Metanephros (tissue), 2 donors: ENCODE measurements around the gene DENND11. TPM values are rescaled to one million over a fixed set of nuclear protein-coding genes. Genes with fewer than 3 reads are reported as not detected.

Source experiments
- small RNA-seq: library from RNA; depleted of rRNA; stranded (forward); fragments of <200 nt; gene quantifications from one replicate; pipeline ENCODE3, GENCODE V24; 2014; ENCODE audit warnings: low replicate concordance
- total RNA-seq: library from RNA; depleted of rRNA; stranded (reverse); fragments of >200 nt; gene quantifications from one replicate; pipeline ENCODE4 v1.2.3, GENCODE V29; 2014

DENND11 gene, protein sequence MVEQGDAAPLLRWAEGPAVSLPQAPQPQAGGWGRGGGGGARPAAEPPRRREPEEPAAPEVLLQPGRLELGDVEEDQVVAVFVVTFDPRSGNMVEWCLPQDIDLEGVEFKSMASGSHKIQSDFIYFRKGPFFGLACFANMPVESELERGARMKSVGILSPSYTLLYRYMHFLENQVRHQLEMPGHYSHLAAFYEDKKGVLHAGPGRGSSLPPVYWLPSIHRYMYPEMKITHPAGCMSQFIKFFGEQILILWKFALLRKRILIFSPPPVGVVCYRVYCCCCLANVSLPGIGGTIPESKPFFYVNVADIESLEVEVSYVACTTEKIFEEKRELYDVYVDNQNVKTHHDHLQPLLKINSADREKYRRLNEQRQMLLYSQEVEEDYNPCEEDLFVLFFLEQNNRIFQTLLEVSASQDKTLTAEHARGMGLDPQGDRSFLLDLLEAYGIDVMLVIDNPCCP
- 22.2 TPM for total RNA-seq

DNA sequence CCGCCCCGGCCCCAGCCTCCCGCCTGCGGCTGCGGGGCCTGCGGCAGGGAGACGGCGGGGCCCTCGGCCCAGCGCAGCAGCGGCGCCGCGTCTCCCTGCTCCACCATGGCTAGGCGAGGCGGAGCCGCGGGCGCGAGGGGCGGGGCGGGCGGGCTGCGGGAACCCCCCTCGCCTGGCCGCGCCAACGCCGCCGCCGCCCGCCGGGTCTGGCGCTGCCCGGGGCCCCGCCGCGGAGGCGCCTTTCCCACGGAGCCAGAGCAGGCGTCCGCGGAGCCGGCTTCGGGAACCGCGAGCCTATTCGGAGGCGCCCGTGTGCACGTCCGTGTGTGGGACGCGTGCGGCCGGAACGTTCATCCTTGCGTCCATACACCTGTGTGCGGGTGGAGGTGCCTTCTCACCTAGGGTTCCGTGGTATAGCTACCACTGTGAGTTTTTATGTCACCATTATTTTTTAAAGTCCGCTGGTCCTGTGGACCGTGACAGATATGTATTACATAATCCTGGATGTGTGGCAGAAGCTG lies at the start of gene DENND11:
Gene DENND11 (minus strand): TSS at position 120 of the 521 bp plus-strand sequence. CDS start 13 bp downstream, at position 107.

DNA sequence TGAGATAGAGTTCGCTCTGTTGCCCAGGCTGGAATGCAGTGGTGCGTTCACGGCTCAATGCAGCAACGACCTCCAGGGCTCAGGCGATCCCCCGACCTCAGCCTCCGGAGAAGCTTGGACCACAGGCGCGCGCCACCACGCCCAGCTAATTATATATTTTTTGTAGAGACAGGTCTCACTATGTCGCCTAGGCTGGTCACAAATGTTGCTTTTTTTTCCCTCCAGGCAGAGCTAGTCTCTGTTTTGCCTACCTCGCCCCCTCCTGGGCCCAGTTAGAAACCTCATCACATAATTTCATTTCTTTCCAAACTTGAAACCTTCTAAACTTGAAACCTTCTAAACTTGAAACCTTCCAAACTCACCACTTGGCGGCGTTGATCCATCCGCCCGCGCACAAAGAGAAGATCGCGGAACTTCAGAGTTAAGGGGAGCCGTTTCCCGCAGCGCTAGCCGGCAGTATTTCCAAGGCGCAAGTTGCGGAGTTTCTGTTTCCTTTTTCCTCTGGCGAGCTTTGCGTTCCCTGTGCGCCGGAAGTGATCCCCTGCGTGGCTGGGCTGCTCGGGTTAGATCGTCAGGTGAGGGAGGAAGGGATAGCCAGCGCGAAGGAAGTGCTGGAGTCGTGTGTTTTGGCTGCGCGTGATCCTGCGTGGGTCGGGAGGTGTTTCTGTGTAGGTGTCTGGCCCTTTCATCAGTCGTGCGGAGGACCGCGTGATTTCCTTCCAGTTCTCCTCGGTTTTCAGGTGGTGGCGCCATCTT lies 36.0 kb upstream of the DENND11 start, which contains the start of gene SSBP1:
Gene SSBP1 (plus strand): TSS at position 523 of the 756 bp plus-strand sequence. CDS start 809 bp downstream, outside the sequence.

DNA sequence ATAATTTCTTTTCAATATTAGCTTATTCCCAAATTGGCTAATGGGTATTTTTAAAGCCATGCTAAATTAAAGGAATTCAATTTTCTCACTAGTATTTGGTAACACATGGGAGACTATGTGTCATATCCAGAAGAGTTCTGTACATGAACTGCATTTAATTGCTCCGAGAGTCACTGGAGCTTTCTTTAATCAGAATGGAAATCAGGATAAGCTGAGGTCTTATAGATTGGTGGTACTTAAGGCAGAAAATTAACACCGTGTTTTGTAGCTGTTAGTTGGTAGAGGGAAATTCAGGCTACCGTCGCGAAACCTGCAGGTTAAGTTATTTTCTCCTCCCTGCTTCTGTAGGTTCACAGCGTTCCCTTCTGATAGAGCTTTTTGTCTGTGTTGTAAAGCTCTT lies 6.4 kb upstream of the DENND11 start, which contains the start of gene WEE2:
Gene WEE2 (plus strand): TSS at position 3 of the 400 bp plus-strand sequence. CDS start 406 bp downstream, outside the sequence.

Small RNA genes within 50 kb of the gene (small RNA-seq; reads per million reads assigned to genes)
- not detected for gene RNU1-82P

Other genes with a start within 250 kb of the DENND11 start
- 37.1 TPM for gene AGK, start 150.8 kb downstream of the DENND11 start, total RNA-seq
- 0.23 TPM for gene WEE2, start 6.2 kb upstream of the DENND11 start, total RNA-seq
- gene SSBP1, start 36.2 kb upstream of the DENND11 start, total RNA-seq = 68.4 TPM
- gene TAS2R3, start 61.9 kb upstream of the DENND11 start, total RNA-seq = 7.1 TPM
- 4.7 TPM for gene TAS2R4, start 74.5 kb upstream of the DENND11 start, total RNA-seq
- 5.3 TPM for gene TAS2R5, start 88.1 kb upstream of the DENND11 start, total RNA-seq
- not detected for gene PRSS37, start 139.3 kb upstream of the DENND11 start, total RNA-seq
- 0.64 TPM for gene OR9A4, start 214.2 kb upstream of the DENND11 start, total RNA-seq
- 2.3 TPM for gene CLEC5A, start 244.8 kb upstream of the DENND11 start, total RNA-seq